ENCODE data around the gene LRRC4C. TPM values are rescaled to one million over a fixed set of nuclear protein-coding genes. Genes with fewer than 3 reads are reported as not detected.

The LRRC4C gene
- total RNA-seq, 1 experiment from 2014 or later: 0.13 TPM

DNA sequence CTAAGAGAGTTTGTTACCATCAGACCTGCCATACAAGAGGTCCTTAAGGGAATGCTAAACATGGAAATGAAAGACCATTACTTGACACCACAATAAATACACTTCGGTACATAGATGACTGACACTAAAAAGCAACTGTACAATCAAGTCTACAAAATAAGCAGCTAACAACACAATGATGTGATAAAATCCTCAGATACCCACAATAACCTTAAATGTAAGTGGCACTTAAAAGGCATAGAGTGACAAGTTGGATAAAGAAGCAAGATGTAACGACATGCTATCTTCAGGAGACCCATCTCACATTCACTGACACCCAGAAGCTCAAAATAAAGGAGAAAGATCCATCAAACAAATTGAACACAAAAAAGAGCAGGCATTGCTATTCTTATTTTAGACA is 107.6 kb downstream of the LRRC4C start:
- Histone ChIP-seq H3K79me2 (ENCODE audit: insufficient read depth, low read length) (no peaks in the 10 kb centered on the region), H4K5ac (ENCODE audit: insufficient read length, low read depth, low read length) (no peak overlapping the region), H3K4ac (ENCODE audit: low read depth, low read length) (no peak overlapping the region), H3K18ac (ENCODE audit: insufficient read length, low read depth, low read length) (no peak overlapping the region), H3K27me3 (ENCODE audit: insufficient read depth, low read length) (no peaks in the 10 kb centered on the region), H3K23me2 (ENCODE audit: insufficient read length, low read depth, low read length, poor library complexity, severe bottlenecking) (no peaks in the 10 kb centered on the region), H3K23ac (ENCODE audit: insufficient read length, low read depth, low read length) (no peak overlapping the region), H2AK5ac (ENCODE audit: insufficient read length, low read length) (no peak overlapping the region), H4K91ac (ENCODE audit: insufficient read length, low read depth, low read length) (no peak overlapping the region), H4K8ac (replicated peaks; ENCODE audit: insufficient read length, low read depth, low read length) (no peak overlapping the region), H2BK20ac (ENCODE audit: low read depth, low read length, poor library complexity, severe bottlenecking) (no peak overlapping the region), H3K4me1 (ENCODE audit: insufficient read depth, low read length) (no peaks in the 10 kb centered on the region), H3K14ac (ENCODE audit: insufficient read depth, low read length) (no peak overlapping the region), H3K79me1 (ENCODE audit: insufficient read depth, low read depth, low read length, poor library complexity, severe bottlenecking) (no peaks in the 10 kb centered on the region), H3K9ac (ENCODE audit: extremely low read depth, insufficient read length, low read length) (no peak overlapping the region), H4K20me1 (ENCODE audit: control insufficient read depth, insufficient read depth, insufficient read length) (no peaks in the 10 kb centered on the region), H2BK5ac (ENCODE audit: insufficient read length, low read length) (no peak overlapping the region), H3K56ac (ENCODE audit: insufficient read length, low read depth, low read length) (no peak overlapping the region), H3T11ph (ENCODE audit: low read length) (no peak overlapping the region), H2BK15ac (ENCODE audit: low read depth, low read length) (no peak overlapping the region), H2BK12ac (ENCODE audit: insufficient read length, low read depth, low read length) (no peak overlapping the region), H2AFZ (ENCODE audit: low read length) (no peak overlapping the region), H3K4me2 (ENCODE audit: insufficient read depth, insufficient read length, low read length) (no peak overlapping the region), H3K9me3 (ENCODE audit: control insufficient read depth, low read depth, low read length) (no peaks in the 10 kb centered on the region), H3K27ac (ENCODE audit: insufficient read length, low read depth, low read length) (no peak overlapping the region), H2BK120ac (ENCODE audit: low read depth, low read length, poor library complexity, severe bottlenecking) (no peak overlapping the region)
- H3K36me3 Mint-ChIP-seq (ENCODE audit: insufficient read depth in 1 of 3, low read depth in 3 of 3): no peaks in the 10 kb centered on the region
- H3K27ac Mint-ChIP-seq: no peak overlapping the region
- no peaks in the 10 kb centered on the region for H3K27me3 Mint-ChIP-seq (ENCODE audit: low read depth)
- no peak for TF ChIP-seq CTCF (conservative IDR thresholded peaks at IDR 0.05)
- no peaks in the 10 kb centered on the region for H3K9me3 Mint-ChIP-seq
- WGBS (ENCODE audit: extremely low coverage, insufficient read length, low lambda C conversion rate): no CpG with 5 or more reads among the region's 2 CpGs
- DNase-seq: no peak
- no peaks in the 10 kb centered on the region for H3K4me1 Mint-ChIP-seq
- no peak overlapping the region for H3K4me3 Mint-ChIP-seq

Data from H9 (cell line).